Gastrocnemius medialis (tissue), 4 donors: ENCODE measurements around the gene RPS6KA2.

Experiments used
- POLR2A ChIP-seq, 2 donors: fragments of 450-650 bp; IDR thresholded peaks; one replicate each; pipeline ENCODE4 v1.6.1; 2017; ENCODE audit warnings: antibody characterized with exemption in 2 of 2, mild to moderate bottlenecking in 2 of 2, moderate library complexity in 2 of 2
- TF ChIP-seq, protein P1 (sequence below), 5 experiments: fragments of 450-650 bp in 3 of 5; fragments of 200-600 bp in 2 of 5; sonication (generic) in 2 of 5; IDR thresholded peaks in 4 of 5; conservative IDR thresholded peaks in 1 of 5; 1 replicate in 4 of 5; 2 replicates in 1 of 5; pipeline ENCODE4 v1.5.1; 2016 to 2019; ENCODE audit warnings: antibody characterized with exemption in 5 of 5, mild to moderate bottlenecking in 3 of 5, moderate library complexity in 3 of 5

DNA sequence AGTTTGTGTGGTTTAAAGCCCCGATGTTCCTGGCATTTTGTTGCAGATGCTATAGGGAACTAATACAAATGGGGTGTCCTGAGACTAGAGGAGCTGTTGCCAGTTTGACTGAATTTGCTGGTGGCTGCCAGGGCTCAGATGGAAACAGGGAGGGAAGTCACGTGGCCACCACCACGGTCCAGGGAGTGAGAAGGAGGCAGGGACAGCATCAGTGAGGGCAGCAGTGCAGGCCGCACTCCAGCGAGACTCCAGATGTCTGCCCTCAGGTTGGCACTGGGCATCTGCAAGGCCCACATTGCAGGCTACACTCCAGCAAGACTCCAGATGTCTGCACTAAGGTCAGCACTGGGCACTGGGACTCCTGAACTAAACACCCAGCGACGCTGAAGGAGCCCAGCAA, 126.8 kb downstream of the RPS6KA2 start:
- TF ChIP-seq, protein P1, sequence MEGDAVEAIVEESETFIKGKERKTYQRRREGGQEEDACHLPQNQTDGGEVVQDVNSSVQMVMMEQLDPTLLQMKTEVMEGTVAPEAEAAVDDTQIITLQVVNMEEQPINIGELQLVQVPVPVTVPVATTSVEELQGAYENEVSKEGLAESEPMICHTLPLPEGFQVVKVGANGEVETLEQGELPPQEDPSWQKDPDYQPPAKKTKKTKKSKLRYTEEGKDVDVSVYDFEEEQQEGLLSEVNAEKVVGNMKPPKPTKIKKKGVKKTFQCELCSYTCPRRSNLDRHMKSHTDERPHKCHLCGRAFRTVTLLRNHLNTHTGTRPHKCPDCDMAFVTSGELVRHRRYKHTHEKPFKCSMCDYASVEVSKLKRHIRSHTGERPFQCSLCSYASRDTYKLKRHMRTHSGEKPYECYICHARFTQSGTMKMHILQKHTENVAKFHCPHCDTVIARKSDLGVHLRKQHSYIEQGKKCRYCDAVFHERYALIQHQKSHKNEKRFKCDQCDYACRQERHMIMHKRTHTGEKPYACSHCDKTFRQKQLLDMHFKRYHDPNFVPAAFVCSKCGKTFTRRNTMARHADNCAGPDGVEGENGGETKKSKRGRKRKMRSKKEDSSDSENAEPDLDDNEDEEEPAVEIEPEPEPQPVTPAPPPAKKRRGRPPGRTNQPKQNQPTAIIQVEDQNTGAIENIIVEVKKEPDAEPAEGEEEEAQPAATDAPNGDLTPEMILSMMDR (IDR thresholded peaks at IDR 0.05 in 4 of 5, conservative IDR thresholded peaks at IDR 0.05 in 1 of 5): no peak
- no peak for TF ChIP-seq POLR2A (IDR thresholded peaks at IDR 0.05)
